Measurements from ENCODE around the gene FAM25A. TPM values are rescaled to one million over a fixed set of nuclear protein-coding genes. Genes with fewer than 3 reads are reported as not detected.
"Not testable (repeated sequence)": the region's sequence is repeated elsewhere in the genome, so short reads cannot be mapped to it uniquely, and the experiment has no call there.

The FAM25A gene
- total and polyA plus RNA-seq, 9 donors: not detected

GRCh38 chr10:86981716-86982115 is 38.4 kb upstream of the FAM25A start:
- Histone ChIP-seq H3K4me3 (no peak overlapping the region), H3K27ac (no peak overlapping the region), H3K36me3 (no peaks in the 10 kb centered on the region), H3K27me3 (no peaks in the 10 kb centered on the region), H3K4me1 (ENCODE audit: insufficient read depth) (peaks cover 14% of the 10 kb centered on the region), H3K9me3 (no peaks in the 10 kb centered on the region)
- WGBS, 3 donors: 80 to 85% (median 81%) methylated on average over 5 of the region's 5 CpGs
- intact Hi-C loops (cut with DNase I): no loop called here
- no peak for DNase-seq
- TF ChIP-seq CTCF (IDR thresholded peaks at IDR 0.05) (no peak), EP300 (IDR thresholded peaks at IDR 0.05) (no peak), POLR2A (IDR thresholded peaks at IDR 0.05) (no peak)

- WGBS, 3 donors: 95 to 99% (median 96%) methylated on average over 4 of the region's 4 CpGs
- H3K27me3 ChIP-seq: not testable (repeated sequence)
These were observed 35.6 kb upstream of the FAM25A start for GRCh38 chr10:86984498-86984897.

GRCh38 chr10:86988520-86988919 is 31.6 kb upstream of the FAM25A start:
- DNase-seq: no peak
- 60 to 76% (median 74%) methylated on average over 1 of the region's 1 CpG for WGBS, 3 donors
- no peak overlapping the region for H3K27ac ChIP-seq
- no peaks in the 10 kb centered on the region for H3K9me3 ChIP-seq
- no peak for TF ChIP-seq POLR2A (IDR thresholded peaks at IDR 0.05)
- no peak for TF ChIP-seq EP300 (IDR thresholded peaks at IDR 0.05)
- no peak for TF ChIP-seq CTCF (IDR thresholded peaks at IDR 0.05)
- no peaks in the 10 kb centered on the region for H3K27me3 ChIP-seq
- no peak overlapping the region for H3K4me3 ChIP-seq
- H3K4me1 ChIP-seq (ENCODE audit: insufficient read depth): no peaks in the 10 kb centered on the region
- intact Hi-C loops (cut with DNase I): no loop called here
- no peaks in the 10 kb centered on the region for H3K36me3 ChIP-seq

More at GRCh38 chr10:86984498-86984897, 35.6 kb upstream of the FAM25A start:
- DNase-seq; H3K4me3 ChIP-seq; intact Hi-C loops (cut with DNase I); H3K27ac ChIP-seq; H3K9me3 ChIP-seq; H3K36me3 ChIP-seq; H3K4me1 ChIP-seq (ENCODE audit: insufficient read depth): not testable (repeated sequence)

- H3K36me3 ChIP-seq; H3K27ac ChIP-seq; H3K4me1 ChIP-seq (ENCODE audit: insufficient read depth); DNase-seq; H3K4me3 ChIP-seq; intact Hi-C loops (cut with DNase I); H3K27me3 ChIP-seq; H3K9me3 ChIP-seq: not testable (repeated sequence)
- WGBS, 3 donors: 79 to 89% (median 79%) methylated on average over 12 of the region's 12 CpGs
These were observed 28.7 kb upstream of the FAM25A start for GRCh38 chr10:86991362-86991761.

- TF ChIP-seq POLR2A (IDR thresholded peaks at IDR 0.05) (no peak), CTCF (IDR thresholded peaks at IDR 0.05) (no peak), EP300 (IDR thresholded peaks at IDR 0.05) (no peak)
- intact Hi-C loops (cut with DNase I): no loop called here
- DNase-seq: no peak
- Histone ChIP-seq H3K4me3 (no peak overlapping the region), H3K27ac (no peak overlapping the region), H3K4me1 (ENCODE audit: insufficient read depth) (no peaks in the 10 kb centered on the region), H3K27me3 (no peaks in the 10 kb centered on the region), H3K9me3 (no peaks in the 10 kb centered on the region), H3K36me3 (no peaks in the 10 kb centered on the region)
These were observed 27.6 kb upstream of the FAM25A start for GRCh38 chr10:86992456-86992855.

GRCh38 chr10:86992929-86993328 is 27.2 kb upstream of the FAM25A start:
- DNase-seq: no peak
- TF ChIP-seq POLR2A (IDR thresholded peaks at IDR 0.05): no peak
- no peak for TF ChIP-seq CTCF (IDR thresholded peaks at IDR 0.05)
- TF ChIP-seq EP300 (IDR thresholded peaks at IDR 0.05): no peak
- no peaks in the 10 kb centered on the region for H3K9me3 ChIP-seq
- no peaks in the 10 kb centered on the region for H3K36me3 ChIP-seq
- H3K27me3 ChIP-seq: no peaks in the 10 kb centered on the region
- WGBS, 3 donors: 36 to 63% (median 42%) methylated on average over 2 of the region's 2 CpGs
- no peaks in the 10 kb centered on the region for H3K4me1 ChIP-seq (ENCODE audit: insufficient read depth)
- intact Hi-C loops (cut with DNase I): no loop called here
- H3K4me3 ChIP-seq: no peak overlapping the region
- no peak overlapping the region for H3K27ac ChIP-seq

GRCh38 chr10:86999802-87000403 is 20.2 kb upstream of the FAM25A start:
- WGBS, 3 donors: 81 to 88% (median 86%) methylated on average over 6 of the region's 6 CpGs
- H3K27me3 ChIP-seq; H3K36me3 ChIP-seq; H3K9me3 ChIP-seq; DNase-seq; H3K27ac ChIP-seq; H3K4me3 ChIP-seq; intact Hi-C loops (cut with DNase I); H3K4me1 ChIP-seq (ENCODE audit: insufficient read depth): not testable (repeated sequence)

Measured in ovary (tissue), 9 donors.